KMS-11 (cell line): Measurements from ENCODE around the gene CHM.

ENCODE experiments used
- H2AFZ ChIP-seq: fragments of 200-600 bp; sonication (generic); 2 replicates; pipeline ENCODE4 v1.6.1; 2016; ENCODE audit warnings: antibody characterized with exemption, mixed run types, low read depth
- H3K27ac ChIP-seq: fragments of 200-600 bp; sonication (generic); 2 replicates; pipeline ENCODE4 v1.6.1; 2016; ENCODE audit warnings: mild to moderate bottlenecking, mixed run types
- H3K27me3 ChIP-seq: fragments of 200-600 bp; sonication (generic); 2 replicates; pipeline ENCODE4 v1.6.1; 2017; ENCODE audit warnings: mild to moderate bottlenecking, low read depth, mixed run types, moderate library complexity; ENCODE audit not compliant: insufficient read depth
- H3K36me3 ChIP-seq: fragments of 200-600 bp; sonication (generic); 2 replicates; pipeline ENCODE4 v1.6.1; 2017; ENCODE audit warnings: mild to moderate bottlenecking, mixed run types; ENCODE audit not compliant: insufficient read depth
- H3K4me1 ChIP-seq: fragments of 200-600 bp; sonication (generic); 2 replicates; pipeline ENCODE4 v1.6.1; 2016; ENCODE audit warnings: mild to moderate bottlenecking, low read depth, mixed run types; ENCODE audit not compliant: poor library complexity, severe bottlenecking
- H3K4me2 ChIP-seq: fragments of 200-600 bp; sonication (generic); 2 replicates; pipeline ENCODE4 v1.7.0; 2016; ENCODE audit warnings: mild to moderate bottlenecking, mixed run types
- H3K4me3 ChIP-seq: fragments of 200-600 bp; sonication (generic); IDR thresholded peaks from 2 replicates; pipeline ENCODE4 v1.6.1; 2017; ENCODE audit warnings: low read depth, low read length, mixed read lengths; ENCODE audit not compliant: insufficient read depth
- H3K79me2 ChIP-seq: fragments of 200-600 bp; sonication (generic); 2 replicates; pipeline ENCODE4 v1.6.1; 2016; ENCODE audit warnings: low read depth, mixed run types; ENCODE audit not compliant: insufficient read depth
- H3K9ac ChIP-seq: fragments of 200-600 bp; sonication (generic); 2 replicates; pipeline ENCODE4 v1.6.1; 2016; ENCODE audit warnings: mild to moderate bottlenecking, mixed run types
- H4K20me1 ChIP-seq: fragments of 200-600 bp; sonication (generic); 2 replicates; pipeline ENCODE4 v1.6.1; 2016; ENCODE audit warnings: mild to moderate bottlenecking, mixed run types; ENCODE audit not compliant: insufficient read depth
- TF ChIP-seq, protein P1 (sequence below): fragments of 200-600 bp; sonication (generic); conservative IDR thresholded peaks from 2 replicates; pipeline ENCODE4 v1.6.1; 2017; ENCODE audit warnings: low read depth, mild to moderate bottlenecking, antibody characterized with exemption, low read length, moderate library complexity, mixed read lengths

The CHM gene

DNA sequence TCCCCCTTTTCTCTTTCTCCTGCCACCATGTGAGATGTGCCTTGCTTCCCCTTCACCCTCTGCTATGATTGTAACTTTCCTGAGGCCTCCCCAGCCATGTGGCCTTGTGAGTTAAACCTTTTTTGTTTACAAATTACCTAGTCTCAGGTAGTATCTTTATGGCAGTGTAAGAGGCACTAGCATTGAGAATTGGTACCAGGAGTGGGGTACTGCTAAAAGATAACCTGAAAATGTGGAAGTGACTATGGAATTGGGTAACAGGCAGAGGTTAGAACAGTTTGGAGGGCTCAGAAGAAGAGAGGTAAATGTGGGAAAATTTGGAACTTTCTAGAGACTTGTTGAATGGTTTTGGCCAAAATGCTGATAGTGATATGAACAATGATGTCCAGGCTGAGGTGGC is 182.0 kb downstream of the CHM start:
- H3K9ac ChIP-seq, result no peak overlapping the region
- H3K4me3 ChIP-seq, result no peak overlapping the region
- H3K4me2 ChIP-seq, result no peak overlapping the region
- no peak overlapping the region for H2AFZ ChIP-seq
- no peaks in the 10 kb centered on the region for H3K4me1 ChIP-seq
- TF ChIP-seq, protein P1, sequence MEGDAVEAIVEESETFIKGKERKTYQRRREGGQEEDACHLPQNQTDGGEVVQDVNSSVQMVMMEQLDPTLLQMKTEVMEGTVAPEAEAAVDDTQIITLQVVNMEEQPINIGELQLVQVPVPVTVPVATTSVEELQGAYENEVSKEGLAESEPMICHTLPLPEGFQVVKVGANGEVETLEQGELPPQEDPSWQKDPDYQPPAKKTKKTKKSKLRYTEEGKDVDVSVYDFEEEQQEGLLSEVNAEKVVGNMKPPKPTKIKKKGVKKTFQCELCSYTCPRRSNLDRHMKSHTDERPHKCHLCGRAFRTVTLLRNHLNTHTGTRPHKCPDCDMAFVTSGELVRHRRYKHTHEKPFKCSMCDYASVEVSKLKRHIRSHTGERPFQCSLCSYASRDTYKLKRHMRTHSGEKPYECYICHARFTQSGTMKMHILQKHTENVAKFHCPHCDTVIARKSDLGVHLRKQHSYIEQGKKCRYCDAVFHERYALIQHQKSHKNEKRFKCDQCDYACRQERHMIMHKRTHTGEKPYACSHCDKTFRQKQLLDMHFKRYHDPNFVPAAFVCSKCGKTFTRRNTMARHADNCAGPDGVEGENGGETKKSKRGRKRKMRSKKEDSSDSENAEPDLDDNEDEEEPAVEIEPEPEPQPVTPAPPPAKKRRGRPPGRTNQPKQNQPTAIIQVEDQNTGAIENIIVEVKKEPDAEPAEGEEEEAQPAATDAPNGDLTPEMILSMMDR, result no peak
- no peaks in the 10 kb centered on the region for H3K79me2 ChIP-seq
- H3K36me3 ChIP-seq, result no peaks in the 10 kb centered on the region
- H3K27me3 ChIP-seq, result no peaks in the 10 kb centered on the region
- H4K20me1 ChIP-seq, result no peaks in the 10 kb centered on the region
- no peak overlapping the region for H3K27ac ChIP-seq

DNA sequence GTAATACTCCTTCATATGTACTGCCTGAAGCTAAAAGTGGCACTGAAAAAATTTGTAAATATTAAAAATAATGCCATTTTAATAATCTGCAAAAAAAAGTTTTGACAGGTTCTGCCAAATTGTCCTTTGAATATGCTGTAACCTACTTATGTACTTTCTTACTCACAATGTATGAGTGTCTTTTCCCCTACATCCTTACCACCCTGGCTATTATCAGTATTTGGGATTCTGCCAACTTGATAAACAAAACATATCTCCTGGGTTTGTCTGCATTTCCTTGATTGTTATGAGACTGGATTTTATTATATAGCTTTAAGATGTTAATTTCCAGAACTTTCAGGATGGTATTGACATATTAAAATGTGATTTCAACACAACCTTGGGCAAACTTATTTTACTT is 187.9 kb downstream of the CHM start:
- H3K4me3 ChIP-seq, result no peak overlapping the region
- H3K9ac ChIP-seq, result no peak overlapping the region
- H3K27ac ChIP-seq, result no peak overlapping the region
- TF ChIP-seq, protein P1, result no peak
- no peaks in the 10 kb centered on the region for H4K20me1 ChIP-seq
- no peaks in the 10 kb centered on the region for H3K4me1 ChIP-seq
- no peak overlapping the region for H3K4me2 ChIP-seq
- H3K36me3 ChIP-seq, result no peaks in the 10 kb centered on the region
- no peaks in the 10 kb centered on the region for H3K79me2 ChIP-seq
- H3K27me3 ChIP-seq, result no peaks in the 10 kb centered on the region
- no peak overlapping the region for H2AFZ ChIP-seq

DNA sequence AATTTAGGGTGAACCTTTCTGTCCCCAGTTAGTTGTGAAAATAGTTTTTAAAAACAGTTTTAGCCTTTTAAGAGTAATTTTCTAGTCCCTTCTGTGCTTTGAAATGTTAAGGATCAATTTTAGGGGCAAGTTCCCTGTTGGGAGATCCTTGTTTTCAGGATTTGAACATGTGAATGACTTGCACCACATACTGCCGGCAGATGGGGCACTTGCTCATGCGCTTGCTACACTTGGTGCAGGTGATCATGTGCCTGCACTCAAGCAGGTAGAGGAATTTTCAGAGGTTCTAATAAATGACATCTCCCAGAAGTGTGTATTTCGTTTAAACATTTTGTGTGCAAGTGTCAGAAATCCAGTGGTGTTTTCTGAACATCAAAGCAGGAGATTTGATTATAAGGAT is 195.9 kb downstream of the CHM start:
- Histone ChIP-seq H2AFZ (no peak overlapping the region), H3K4me2 (no peak overlapping the region), H3K4me3 (no peak overlapping the region), H3K36me3 (no peaks in the 10 kb centered on the region), H4K20me1 (no peaks in the 10 kb centered on the region), H3K4me1 (no peaks in the 10 kb centered on the region), H3K27ac (no peak overlapping the region), H3K9ac (no peak overlapping the region), H3K79me2 (no peaks in the 10 kb centered on the region), H3K27me3 (no peaks in the 10 kb centered on the region)
- TF ChIP-seq, protein P1, result no peak

DNA sequence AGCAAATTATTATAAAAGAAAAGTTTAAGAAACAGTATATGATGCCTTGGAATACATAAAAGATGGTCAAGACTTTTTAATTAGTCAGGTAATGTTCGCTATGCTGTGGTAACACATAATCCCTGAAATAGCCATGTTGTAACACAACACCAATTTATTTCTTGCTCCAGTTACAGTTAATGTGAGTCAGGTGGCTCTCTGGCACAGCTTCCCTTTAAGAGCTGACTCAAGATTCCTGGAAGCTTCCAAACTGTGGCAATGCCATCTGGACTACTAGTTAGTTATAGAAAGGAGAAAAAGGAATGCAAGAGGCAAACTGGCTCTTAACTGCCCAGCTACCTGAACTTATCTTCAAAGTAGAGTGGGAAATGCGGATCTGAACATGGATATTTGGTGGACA is 210.5 kb downstream of the CHM start:
- Histone ChIP-seq H3K4me1 (no peaks in the 10 kb centered on the region), H3K27ac (no peak overlapping the region), H3K36me3 (no peaks in the 10 kb centered on the region), H2AFZ (no peak overlapping the region), H3K27me3 (no peaks in the 10 kb centered on the region), H4K20me1 (no peaks in the 10 kb centered on the region), H3K4me2 (no peak overlapping the region), H3K79me2 (no peaks in the 10 kb centered on the region), H3K4me3 (no peak overlapping the region), H3K9ac (no peak overlapping the region)
- TF ChIP-seq, protein P1, result no peak

DNA sequence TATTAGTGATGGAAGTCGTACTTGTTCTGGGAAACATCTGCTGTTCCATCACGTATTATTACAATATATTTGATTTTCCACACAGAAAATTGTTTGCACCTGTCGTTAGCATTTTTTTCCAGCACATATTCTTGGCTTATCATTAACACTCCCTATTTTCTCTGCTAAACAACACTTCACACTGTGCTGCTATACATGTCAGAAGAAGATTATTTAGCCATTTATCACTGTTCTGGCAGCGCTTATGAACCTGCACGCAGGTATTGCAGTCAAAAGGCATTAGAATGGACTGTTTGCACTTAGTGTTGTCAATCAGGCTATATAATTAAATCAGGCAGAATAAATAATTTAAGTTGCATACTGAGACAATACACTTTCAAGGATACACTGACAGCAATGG is 218.6 kb downstream of the CHM start:
- TF ChIP-seq, protein P1, result no peak
- H4K20me1 ChIP-seq, result no peaks in the 10 kb centered on the region

More for the DNA sequence above, 218.6 kb downstream of the CHM start:
- no peaks in the 10 kb centered on the region for H3K4me1 ChIP-seq
- H3K4me2 ChIP-seq, result no peak overlapping the region
- no peak overlapping the region for H2AFZ ChIP-seq
- no peak overlapping the region for H3K9ac ChIP-seq
- no peaks in the 10 kb centered on the region for H3K36me3 ChIP-seq
- no peaks in the 10 kb centered on the region for H3K79me2 ChIP-seq
- no peak overlapping the region for H3K27ac ChIP-seq
- no peak overlapping the region for H3K4me3 ChIP-seq
- no peaks in the 10 kb centered on the region for H3K27me3 ChIP-seq
